T-cell (primary cell): Measurements from ENCODE around the gene SIRT7. TPM values are rescaled to one million over a fixed set of nuclear protein-coding genes. Genes with fewer than 3 reads are reported as not detected.
A peak's percentile ranks its signal among the peaks of the same experiment; 100 is the strongest.

ENCODE experiments used
- ATAC-seq, 4 experiments: fragments of 200-7000 bp in 3 of 4; fragments of 150-1000 bp in 1 of 4; cut with Tn5 transposase; replicated peaks in 1 of 4; 1 replicate in 3 of 4; 2 replicates in 1 of 4; pipeline ENCODE4 v1.10.0; 2021; ENCODE audit warnings: moderate library complexity in 3 of 4, mild to moderate bottlenecking in 2 of 4, moderate number of reproducible peaks in 1 of 4
- CTCF ChIA-PET, 2 donors: fragments of 300-600 bp; sonication (Branson Sonifier 250); formaldehyde crosslinking; loops; one replicate each; lab custom pipeline; 2022; ENCODE audit warnings: antibody characterized with exemption in 2 of 2; lab: Charles Lee
- POLR2A ChIA-PET, 2 donors: fragments of 300-600 bp; sonication (Branson Sonifier 250); formaldehyde crosslinking; loops; one replicate each; lab custom pipeline; 2022; ENCODE audit warnings: antibody characterized with exemption in 2 of 2; lab: Charles Lee
- DNase-seq, 35 experiments: peaks; one replicate each; pipeline versions ENCODE4 v3.0.0 to v3.0.0-alpha.2; 2013 to 2023
- H3K27ac ChIP-seq: one replicate; pipeline ENCODE4 v1.5.1; 2013; ENCODE audit warnings: low read length
- H3K27me3 ChIP-seq, 2 experiments: replicated peaks in 1 of 2; 1 replicate in 1 of 2; 2 replicates in 1 of 2; pipeline versions ENCODE4 v1.6.1 to v1.7.0; 2013; ENCODE audit warnings: low read length in 1 of 2, mixed read lengths in 1 of 2; ENCODE audit not compliant: control insufficient read depth in 2 of 2, insufficient read depth in 2 of 2; ENCODE audit errors: extremely low read depth in 1 of 2
- H3K36me3 ChIP-seq, 2 donors: 1 replicate in 1 of 2; 2 replicates in 1 of 2; pipeline versions ENCODE4 v1.6.1 to v1.7.0; 2013; ENCODE audit warnings: low read length in 1 of 2; ENCODE audit not compliant: control insufficient read depth in 2 of 2, insufficient read depth in 1 of 2; ENCODE audit errors: extremely low read depth in 1 of 2
- H3K4me1 ChIP-seq, 2 experiments: 1 replicate in 1 of 2; 2 replicates in 1 of 2; pipeline versions ENCODE4 v1.6.1 to v1.7.0; 2013; ENCODE audit warnings: low read length in 2 of 2, mixed read lengths in 1 of 2; ENCODE audit not compliant: insufficient read depth in 2 of 2, control insufficient read depth in 1 of 2; ENCODE audit errors: extremely low read depth in 1 of 2
- H3K4me3 ChIP-seq, 2 donors: 1 replicate in 1 of 2; 2 replicates in 1 of 2; pipeline versions ENCODE4 v1.5.1 to v1.7.0; 2013; ENCODE audit warnings: mild to moderate bottlenecking in 2 of 2, low read length in 1 of 2, moderate library complexity in 1 of 2; ENCODE audit not compliant: control insufficient read depth in 1 of 2; ENCODE audit errors: extremely low read depth in 1 of 2
- H3K9me3 ChIP-seq: 2 replicates; pipeline ENCODE4 v1.7.0; 2013
- H3K27ac Mint-ChIP-seq, 2 donors: one replicate each; pipeline ENCODE4 v1.8.0; 2020 to 2021; ENCODE audit warnings: mild to moderate bottlenecking in 2 of 2, mixed read lengths in 2 of 2
- H3K27me3 Mint-ChIP-seq, 2 donors: one replicate each; pipeline ENCODE4 v1.8.0; 2021 to 2022; ENCODE audit warnings: mixed read lengths in 2 of 2
- H3K36me3 Mint-ChIP-seq: one replicate; pipeline ENCODE4 v1.8.0; 2021; ENCODE audit warnings: mixed read lengths
- H3K4me1 Mint-ChIP-seq, 3 donors: one replicate each; pipeline ENCODE4 v1.8.0; 2020 to 2022; ENCODE audit warnings: mixed read lengths in 3 of 3, mild to moderate bottlenecking in 1 of 3
- H3K4me3 Mint-ChIP-seq, 3 donors: one replicate each; pipeline ENCODE4 v1.8.0; 2020 to 2022; ENCODE audit warnings: mild to moderate bottlenecking in 3 of 3, mixed read lengths in 3 of 3, moderate library complexity in 3 of 3
- H3K9me3 Mint-ChIP-seq, 3 donors: one replicate each; pipeline ENCODE4 v1.8.0; 2020 to 2022; ENCODE audit warnings: mixed read lengths in 3 of 3
- WGBS: methylation state at CpG from one replicate; pipeline ENCODE4 v1.1.5; 2013; ENCODE audit warnings: missing lambda C conversion rate; ENCODE audit not compliant: insufficient coverage; 5-methylcytosine and 5-hydroxymethylcytosine counted together
- total RNA-seq, 35 experiments: library from RNA in 6 of 35; stranded (reverse) in 6 of 35; fragments of 120-200 nt in 1 of 35; gene quantifications; one replicate each; pipeline versions ENCODE4 v1.2.1 to v1.2.4 and lab custom pipeline; 2013 to 2026

SIRT7 gene
- total RNA-seq, 5 donors from 2014 or later (not counting 1 experiment from before 2014, with no cell fraction given), result 54.3 to 96.2 (median 77.4) TPM

GRCh38 chr17:81865733-81866439 lies 52.1 kb downstream of the SIRT7 start:
- ATAC-seq (no peak), DNase-seq (no peak)
- no peaks in the 10 kb centered on the region for H3K9me3 Mint-ChIP-seq
- ChIA-PET CTCF (no interaction called here), POLR2A (no interaction called here)
- H3K4me1 Mint-ChIP-seq, result peaks cover 39 to 52% (median 42%) of the 10 kb centered on the region in 3 donors
- WGBS, result 87% methylated on average over 15 of the region's 18 CpGs
- Histone ChIP-seq H3K36me3 (peaks cover 15 to 40% of the 10 kb centered on the region in 2 donors), H3K9me3 (no peaks in the 10 kb centered on the region), H3K4me3 (no peak overlapping the region), H3K27ac (no peak overlapping the region), H3K27me3 (no peaks in the 10 kb centered on the region), H3K4me1 (peaks cover 10 to 66% of the 10 kb centered on the region in 2 experiments)
- H3K27me3 Mint-ChIP-seq, result no peaks in the 10 kb centered on the region
- peaks cover 3% of the 10 kb centered on the region for H3K36me3 Mint-ChIP-seq
- H3K4me3 Mint-ChIP-seq, result no peak overlapping the region
- H3K27ac Mint-ChIP-seq, result peak overlapping the region in 1 of 2 donors; percentile 55

- H3K9me3 Mint-ChIP-seq, result no peaks in the 10 kb centered on the region
- H3K27me3 Mint-ChIP-seq, result no peaks in the 10 kb centered on the region
- ChIA-PET CTCF (no interaction called here), POLR2A (no interaction called here)
- DNase-seq (no peak), ATAC-seq (no peak)
- no peaks in the 10 kb centered on the region for H3K9me3 ChIP-seq
- no peak overlapping the region for H3K4me3 Mint-ChIP-seq
- H3K4me1 Mint-ChIP-seq, result peaks cover 39 to 56% (median 41%) of the 10 kb centered on the region in 3 donors
- H3K4me1 ChIP-seq, result peaks cover 10 to 64% of the 10 kb centered on the region in 2 experiments
- no peak overlapping the region for H3K27ac ChIP-seq
- WGBS, result 95% methylated on average over 8 of the region's 8 CpGs
- H3K27me3 ChIP-seq, result no peaks in the 10 kb centered on the region
- peaks cover 15 to 40% of the 10 kb centered on the region in 2 donors for H3K36me3 ChIP-seq
- no peak overlapping the region for H3K4me3 ChIP-seq
- H3K27ac Mint-ChIP-seq, result peak overlapping the region in 1 of 2 donors; percentile 55
- H3K36me3 Mint-ChIP-seq, result peaks cover 3% of the 10 kb centered on the region
Observed at GRCh38 chr17:81865358-81865732, 52.6 kb downstream of the SIRT7 start.

GRCh38 chr17:81863833-81864768 lies 53.9 kb downstream of the SIRT7 start:
- 92% methylated on average over 8 of the region's 9 CpGs for WGBS
- no peak for DNase-seq
- Histone ChIP-seq H3K4me3 (no peak overlapping the region), H3K36me3 (peaks cover 15 to 29% of the 10 kb centered on the region in 2 donors), H3K27me3 (no peaks in the 10 kb centered on the region), H3K9me3 (no peaks in the 10 kb centered on the region), H3K27ac (no peak overlapping the region), H3K4me1 (peaks cover 10 to 61% of the 10 kb centered on the region in 2 experiments)
- ChIA-PET CTCF (no interaction called here), POLR2A (no interaction called here)
- no peaks in the 10 kb centered on the region for H3K9me3 Mint-ChIP-seq
- no peak for ATAC-seq
- peaks cover 36 to 53% (median 40%) of the 10 kb centered on the region in 3 donors for H3K4me1 Mint-ChIP-seq
- peak overlapping the region in 1 of 3 donors; percentile 66 for H3K4me3 Mint-ChIP-seq
- H3K27me3 Mint-ChIP-seq, result no peaks in the 10 kb centered on the region
- peaks cover 6% of the 10 kb centered on the region for H3K36me3 Mint-ChIP-seq
- peak overlapping the region; percentile 15 to 28 for H3K27ac Mint-ChIP-seq

- no peaks in the 10 kb centered on the region for H3K27me3 ChIP-seq
- Mint-ChIP-seq H3K27ac (peak overlapping the region; percentile 76 to 82), H3K36me3 (peaks cover 6% of the 10 kb centered on the region), H3K27me3 (no peaks in the 10 kb centered on the region), H3K4me1 (peaks cover 36 to 59% (median 49%) of the 10 kb centered on the region in 3 donors), H3K4me3 (peak overlapping the region; percentile 44 to 66 (median 59)), H3K9me3 (no peaks in the 10 kb centered on the region)
- H3K4me3 ChIP-seq, result no peak overlapping the region
- DNase-seq (no peak), ATAC-seq (no peak)
- 57% methylated on average over 2 of the region's 6 CpGs for WGBS
- H3K36me3 ChIP-seq, result peaks cover 10 to 29% of the 10 kb centered on the region in 2 donors
- CTCF ChIA-PET, result no interaction called here
- POLR2A ChIA-PET, result interaction anchor here in 1 of 2 donors (0.6 kb wide), 1 partner anchor 180 kb away, joined by 3 read pairs; the partner anchor contains the start of gene ARL16
- H3K9me3 ChIP-seq, result no peaks in the 10 kb centered on the region
- peaks cover 12 to 62% of the 10 kb centered on the region in 2 experiments for H3K4me1 ChIP-seq
- H3K27ac ChIP-seq, result peak overlapping the region; percentile 4
Observed at GRCh38 chr17:81863123-81863675, 54.8 kb downstream of the SIRT7 start.

Other genes with a start within 250 kb of the SIRT7 start
- gene ARL16, start 234.4 kb downstream of the SIRT7 start, total RNA-seq, result 10 to 100 TPM; 30.9 to 51.0 (median 39.3) TPM
- 100 to 1,000 TPM; 114 to 205 (median 181) TPM for gene HGS, start 234.2 kb downstream of the SIRT7 start, total RNA-seq
- gene MRPL12, start 214.8 kb downstream of the SIRT7 start, total RNA-seq, result 10 to 100 TPM; 18.5 to 33.5 (median 31.4) TPM
- 1 to 10 TPM; 3.3 to 8.3 (median 7.4) TPM for gene SLC25A10, start 205.9 kb downstream of the SIRT7 start, total RNA-seq
- under 1 TPM in 1 of 5 donors, not detected in 4; 0.13 TPM for gene GCGR, start 114.0 kb downstream of the SIRT7 start, total RNA-seq
- gene MCRIP1, start 84.9 kb downstream of the SIRT7 start, total RNA-seq, result 10 to 100 TPM; 46.4 to 92.4 (median 77.1) TPM
- not detected for gene PPP1R27, start 83.1 kb downstream of the SIRT7 start, total RNA-seq
- 100 to 1,000 TPM; 228 to 324 (median 269) TPM for gene P4HB, start 57.6 kb downstream of the SIRT7 start, total RNA-seq
- 100 to 1,000 TPM; 473 to 577 (median 504) TPM for gene ARHGDIA, start 46.8 kb downstream of the SIRT7 start, total RNA-seq
- gene ALYREF, start 26.6 kb downstream of the SIRT7 start, total RNA-seq, result 10 to 100 TPM; 58.2 to 82.9 (median 63.4) TPM
- 10 to 100 TPM; 37.6 to 61.3 (median 51.1) TPM for gene ANAPC11, start 26.5 kb downstream of the SIRT7 start, total RNA-seq
- gene NPB, start 15.9 kb downstream of the SIRT7 start, total RNA-seq, result under 1 TPM; 0.16 to 0.51 (median 0.41) TPM
- gene PCYT2, start 6.8 kb downstream of the SIRT7 start, total RNA-seq, result 10 to 100 TPM; 24.5 to 55.2 (median 48.2) TPM
- gene MAFG, start 9.6 kb upstream of the SIRT7 start, total RNA-seq, result 10 to 100 TPM; 10.6 to 24.8 (median 18.8) TPM
- gene PYCR1, start 19.1 kb upstream of the SIRT7 start, total RNA-seq, result 10 to 100 TPM in 2 of 5 donors, 1 to 10 TPM in 2, under 1 TPM in 1; 0.93 to 15.4 (median 8.2) TPM
- gene MYADML2, start 29.1 kb upstream of the SIRT7 start, total RNA-seq, result not detected
- gene NOTUM, start 43.0 kb upstream of the SIRT7 start, total RNA-seq, result under 1 TPM in 3 of 5 donors, not detected in 2; 0.13 to 0.33 (median 0.29) TPM
- 10 to 100 TPM; 34.6 to 49.7 (median 44.9) TPM for gene ASPSCR1, start 59.5 kb upstream of the SIRT7 start, total RNA-seq
- gene CENPX, start 104.7 kb upstream of the SIRT7 start, total RNA-seq, result 10 to 100 TPM; 26.7 to 47.8 (median 43.7) TPM
- gene LRRC45, start 105.1 kb upstream of the SIRT7 start, total RNA-seq, result 10 to 100 TPM; 13.3 to 28.5 (median 22.3) TPM
- gene RAC3, start 113.5 kb upstream of the SIRT7 start, total RNA-seq, result 1 to 10 TPM; 1.1 to 5.4 (median 3.6) TPM
- gene DCXR, start 119.5 kb upstream of the SIRT7 start, total RNA-seq, result 100 to 1,000 TPM in 1 of 5 donors, 10 to 100 TPM in 4; 70.4 to 111 (median 96.1) TPM
- gene RFNG, start 133.6 kb upstream of the SIRT7 start, total RNA-seq, result 10 to 100 TPM; 31.5 to 38.6 (median 35.2) TPM
- gene GPS1, start 133.7 kb upstream of the SIRT7 start, total RNA-seq, result 100 to 1,000 TPM in 2 of 5 donors, 10 to 100 TPM in 3; 75.3 to 117 (median 98.0) TPM
- gene DUS1L, start 147.6 kb upstream of the SIRT7 start, total RNA-seq, result 100 to 1,000 TPM; 137 to 186 (median 177) TPM
- 100 to 1,000 TPM in 2 of 5 donors, 10 to 100 TPM in 3; 48.2 to 144 (median 52.5) TPM for gene FASN, start 180.1 kb upstream of the SIRT7 start, total RNA-seq